PC-3 (cell line): ENCODE results near the gene PDZD2.

Experiments used
- CTCF ChIP-seq: fragments of 300-600 bp; sonication (generic); conservative IDR thresholded peaks from 2 replicates; pipeline ENCODE4 v1.5.1; 2017; ENCODE audit warnings: antibody characterized with exemption, low read depth, mild to moderate bottlenecking, low read length
- EZH2 ChIP-seq: fragments of 300-600 bp; sonication (generic); IDR thresholded peaks from one replicate; pipeline ENCODE4 v1.6.1; 2017; ENCODE audit warnings: antibody characterized with exemption, mild to moderate bottlenecking, low read length; ENCODE audit not compliant: unreplicated experiment
- EZH2phosphoT487 ChIP-seq: fragments of 300-600 bp; sonication (generic); IDR thresholded peaks from 2 replicates; pipeline ENCODE4 v1.6.1; 2018; ENCODE audit warnings: mild to moderate bottlenecking, antibody characterized with exemption, low read length, borderline replicate concordance

GRCh38 chr5:32098291-32098690 is 459.4 kb downstream of the PDZD2 start:
- no peak for TF ChIP-seq CTCF
- TF ChIP-seq EZH2: no peak
- no peak for TF ChIP-seq EZH2phosphoT487
